Measurements from ENCODE around the gene BTBD17. TPM values are rescaled to one million over a fixed set of nuclear protein-coding genes. Genes with fewer than 3 reads are reported as not detected.

Gene BTBD17
- total and polyA plus RNA-seq, 10 of the 15 experiments (the other 5 are each of a cell fraction or from before 2014, with no cell fraction given), result not detected

DNA sequence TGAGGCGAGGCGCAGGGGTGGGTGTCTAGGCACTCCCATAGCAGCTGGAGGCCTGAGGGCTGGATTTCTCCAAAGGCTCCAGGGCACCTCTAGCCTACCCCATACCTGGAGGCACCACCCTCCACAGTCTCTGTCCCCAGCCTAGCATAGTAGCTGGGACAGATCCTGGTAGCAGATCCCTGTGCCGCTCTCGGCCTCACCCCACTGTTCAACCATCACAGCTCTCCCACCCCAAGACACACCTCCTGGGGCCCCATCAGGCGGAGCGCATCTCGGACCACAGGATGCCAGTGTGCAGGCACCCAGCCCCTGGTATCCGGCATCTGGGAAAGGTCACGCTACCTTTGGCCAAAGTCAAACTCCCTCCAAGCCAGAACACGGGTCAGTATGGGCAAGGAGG is 7.1 kb downstream of the BTBD17 start (continued):
- TF ChIP-seq, protein P1, sequence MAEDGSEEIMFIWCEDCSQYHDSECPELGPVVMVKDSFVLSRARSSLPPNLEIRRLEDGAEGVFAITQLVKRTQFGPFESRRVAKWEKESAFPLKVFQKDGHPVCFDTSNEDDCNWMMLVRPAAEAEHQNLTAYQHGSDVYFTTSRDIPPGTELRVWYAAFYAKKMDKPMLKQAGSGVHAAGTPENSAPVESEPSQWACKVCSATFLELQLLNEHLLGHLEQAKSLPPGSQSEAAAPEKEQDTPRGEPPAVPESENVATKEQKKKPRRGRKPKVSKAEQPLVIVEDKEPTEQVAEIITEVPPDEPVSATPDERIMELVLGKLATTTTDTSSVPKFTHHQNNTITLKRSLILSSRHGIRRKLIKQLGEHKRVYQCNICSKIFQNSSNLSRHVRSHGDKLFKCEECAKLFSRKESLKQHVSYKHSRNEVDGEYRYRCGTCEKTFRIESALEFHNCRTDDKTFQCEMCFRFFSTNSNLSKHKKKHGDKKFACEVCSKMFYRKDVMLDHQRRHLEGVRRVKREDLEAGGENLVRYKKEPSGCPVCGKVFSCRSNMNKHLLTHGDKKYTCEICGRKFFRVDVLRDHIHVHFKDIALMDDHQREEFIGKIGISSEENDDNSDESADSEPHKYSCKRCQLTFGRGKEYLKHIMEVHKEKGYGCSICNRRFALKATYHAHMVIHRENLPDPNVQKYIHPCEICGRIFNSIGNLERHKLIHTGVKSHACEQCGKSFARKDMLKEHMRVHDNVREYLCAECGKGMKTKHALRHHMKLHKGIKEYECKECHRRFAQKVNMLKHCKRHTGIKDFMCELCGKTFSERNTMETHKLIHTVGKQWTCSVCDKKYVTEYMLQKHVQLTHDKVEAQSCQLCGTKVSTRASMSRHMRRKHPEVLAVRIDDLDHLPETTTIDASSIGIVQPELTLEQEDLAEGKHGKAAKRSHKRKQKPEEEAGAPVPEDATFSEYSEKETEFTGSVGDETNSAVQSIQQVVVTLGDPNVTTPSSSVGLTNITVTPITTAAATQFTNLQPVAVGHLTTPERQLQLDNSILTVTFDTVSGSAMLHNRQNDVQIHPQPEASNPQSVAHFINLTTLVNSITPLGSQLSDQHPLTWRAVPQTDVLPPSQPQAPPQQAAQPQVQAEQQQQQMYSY (CRISPR knock-in tag; IDR thresholded peaks at IDR 0.05), result no peak
- TF ChIP-seq, protein P2, sequence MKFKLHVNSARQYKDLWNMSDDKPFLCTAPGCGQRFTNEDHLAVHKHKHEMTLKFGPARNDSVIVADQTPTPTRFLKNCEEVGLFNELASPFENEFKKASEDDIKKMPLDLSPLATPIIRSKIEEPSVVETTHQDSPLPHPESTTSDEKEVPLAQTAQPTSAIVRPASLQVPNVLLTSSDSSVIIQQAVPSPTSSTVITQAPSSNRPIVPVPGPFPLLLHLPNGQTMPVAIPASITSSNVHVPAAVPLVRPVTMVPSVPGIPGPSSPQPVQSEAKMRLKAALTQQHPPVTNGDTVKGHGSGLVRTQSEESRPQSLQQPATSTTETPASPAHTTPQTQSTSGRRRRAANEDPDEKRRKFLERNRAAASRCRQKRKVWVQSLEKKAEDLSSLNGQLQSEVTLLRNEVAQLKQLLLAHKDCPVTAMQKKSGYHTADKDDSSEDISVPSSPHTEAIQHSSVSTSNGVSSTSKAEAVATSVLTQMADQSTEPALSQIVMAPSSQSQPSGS (IDR thresholded peaks at IDR 0.05; ENCODE audit: low read length), result no peak
- TF ChIP-seq ZNF217 (IDR thresholded peaks at IDR 0.05), result no peak

DNA sequence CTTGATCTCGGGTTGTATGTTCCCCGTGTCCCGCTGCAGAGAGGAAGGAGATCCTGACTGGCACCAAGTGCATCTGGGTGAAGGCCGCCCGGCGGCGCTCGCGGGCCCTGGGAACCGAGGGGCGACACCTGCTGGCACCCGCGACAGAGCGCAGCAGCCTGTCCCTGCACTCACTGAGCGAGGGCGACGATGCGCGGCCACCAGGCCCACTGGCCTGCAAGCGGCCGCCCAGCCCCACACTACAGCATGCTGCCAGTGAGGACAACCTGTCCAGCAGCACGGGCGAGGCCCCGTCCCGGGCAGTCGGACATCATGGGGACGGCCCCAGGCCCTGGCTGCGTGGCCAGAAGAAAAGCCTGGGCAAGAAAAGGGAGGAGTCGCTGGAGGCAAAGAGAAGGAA is 7.5 kb downstream of the BTBD17 start:
- H3K79me2 ChIP-seq (ENCODE audit: control insufficient read depth, insufficient read depth, low read length), result no peaks in the 10 kb centered on the region
- ChIA-PET POLR2A (no interaction called here), RAD21 (ENCODE audit: unreplicated experiment) (no interaction called here), CTCF (interaction anchor here (1.2 to 2.9 kb wide), 3 partner anchors 14 to 53 kb away, joined by 3 to 7 read pairs (median 3); no protein-coding TSS in a partner anchor), SMC1A (ENCODE audit: uncharacterized antibody, unreplicated experiment) (no interaction called here)
- BruUV-seq (replicated peaks), result no TSS peak
- in situ Hi-C loops (cut with MboI), result no loop called here
- no peak overlapping the region for H3K27ac ChIP-seq (ENCODE audit: control insufficient read depth, insufficient read depth)
- 2% methylated on average over 29 of the region's 29 CpGs for WGBS (ENCODE audit: insufficient coverage, insufficient replicate concordance, low lambda C conversion rate, missing lambda C conversion rate)
- H3K36me3 ChIP-seq (ENCODE audit: control insufficient read depth in 2 of 2, insufficient read depth in 2 of 2, low read length in 1 of 2), result no peaks in the 10 kb centered on the region
- H3K4me2 ChIP-seq (ENCODE audit: control insufficient read depth, insufficient read depth), result no peak overlapping the region
- H4K20me1 ChIP-seq (ENCODE audit: control insufficient read depth, insufficient read depth), result no peaks in the 10 kb centered on the region
- H3K9me3 ChIP-seq (replicated peaks; ENCODE audit: control insufficient read depth, insufficient read depth, low read length), result no peaks in the 10 kb centered on the region
- H3K4me3 ChIP-seq, result no peak overlapping the region
- peaks cover 3 to 8% of the 10 kb centered on the region in 2 experiments; a peak in 3 of 4 replicates for H3K27me3 ChIP-seq (replicated peaks in 1 of 2; ENCODE audit: control insufficient read depth in 2 of 2, insufficient read depth in 2 of 2, low read length in 1 of 2)
- no peaks in the 10 kb centered on the region for H3K4me1 ChIP-seq (ENCODE audit: control insufficient read depth, insufficient read depth, low read length)
- peak; percentile 96 for ATAC-seq
- FAIRE-seq, result no peak
- DNase-seq (ENCODE audit: low read depth, low spot score), result no peak
- H3K9ac ChIP-seq (ENCODE audit: control insufficient read depth, insufficient read depth, low read length), result no peak overlapping the region
- intact Hi-C loops (cut with micrococcal nuclease; ENCODE audit: unreplicated experiment), result loop anchor here (2.0 kb wide), 1 partner anchor 53 kb away; no protein-coding TSS in a partner anchor
- H2AFZ ChIP-seq (ENCODE audit: control insufficient read depth, low read depth, low read length), result no peak overlapping the region
- TF ChIP-seq MEF2B (IDR thresholded peaks at IDR 0.05; ENCODE audit: partially characterized antibody, poor library complexity, severe bottlenecking) (no peak), YY1 (IDR thresholded peaks at IDR 0.05; ENCODE audit: low read depth, low read length) (peak; percentile 70), PML (IDR thresholded peaks at IDR 0.05; ENCODE audit: low read length) (no peak), ZNF217 (IDR thresholded peaks at IDR 0.05) (no peak), SMARCA5 (IDR thresholded peaks at IDR 0.05) (peak; percentile 68; the same call in 1 of the 2 replicates), SMC3 (IDR thresholded peaks at IDR 0.05; ENCODE audit: borderline replicate concordance, low read length) (peak; percentile 76), IKZF1 (conservative IDR thresholded peaks at IDR 0.05) (peak; percentile 33; the same call in 1 of the 2 replicates), RAD21 (IDR thresholded peaks at IDR 0.05; ENCODE audit: insufficient read depth, low read depth, low read length) (peak; percentile 47), BHLHE40 (IDR thresholded peaks at IDR 0.05; ENCODE audit: borderline replicate concordance in 1 of 2, low read depth in 2 of 2, low read length in 1 of 2) (peak in 1 of 2 experiments; percentile 43; a peak in 1 of 4 replicates)
- TF ChIP-seq, protein P2 (IDR thresholded peaks at IDR 0.05; ENCODE audit: low read length), result no peak

Measured in GM12878 (cell line).